NCI-H748 treated with DMSO at 0.1 percent for 48 hours (cell line): ENCODE measurements around the gene NR2F1.

Experiments used
- DNase-seq: peaks from one replicate; lab custom pipeline; 2025; lab: John Stamatoyannopoulos, UW

The NR2F1 gene

GRCh38 chr5:93591323-93591945 lies 8.4 kb downstream of the NR2F1 start:
- DNase-seq = no peak

GRCh38 chr5:93592883-93593282 lies 9.9 kb downstream of the NR2F1 start:
- no peak for DNase-seq

GRCh38 chr5:93593476-93594131 lies 10.6 kb downstream of the NR2F1 start:
- DNase-seq = no peak

- DNase-seq = no peak
These were observed 11.8 kb downstream of the NR2F1 start for GRCh38 chr5:93594591-93595419.

GRCh38 chr5:93595420-93596147 lies 12.6 kb downstream of the NR2F1 start:
- DNase-seq = no peak

GRCh38 chr5:93596310-93596675 lies 13.3 kb downstream of the NR2F1 start:
- no peak for DNase-seq

GRCh38 chr5:93596676-93597490 lies 13.9 kb downstream of the NR2F1 start:
- peak; percentile 79 for DNase-seq

GRCh38 chr5:93598091-93599000 lies 15.3 kb downstream of the NR2F1 start:
- DNase-seq = peak; percentile 79

GRCh38 chr5:93599001-93599379 lies 16.0 kb downstream of the NR2F1 start:
- peak; percentile 59 for DNase-seq

GRCh38 chr5:93599399-93600120 lies 16.5 kb downstream of the NR2F1 start:
- peak; percentile 86 for DNase-seq

GRCh38 chr5:93600409-93601070 lies 17.5 kb downstream of the NR2F1 start:
- DNase-seq = no peak

GRCh38 chr5:93601071-93601801 lies 18.2 kb downstream of the NR2F1 start:
- peak; percentile 89 for DNase-seq

- peak; percentile 89 for DNase-seq
These were observed 18.8 kb downstream of the NR2F1 start for GRCh38 chr5:93601802-93602155.

GRCh38 chr5:93602241-93603077 lies 19.4 kb downstream of the NR2F1 start:
- DNase-seq = peak; percentile 96

GRCh38 chr5:93603078-93603792 lies 20.2 kb downstream of the NR2F1 start:
- no peak for DNase-seq

GRCh38 chr5:93603793-93604643 lies 21.0 kb downstream of the NR2F1 start:
- peak; percentile 74 for DNase-seq
